GM10266 (cell line): ENCODE results near the gene TRPM3.

ENCODE experiments used
- DNase-seq: peaks from one replicate; pipeline ENCODE4 v3.0.0; 2012; ENCODE audit errors: extremely low spot score
- CTCF ChIP-seq: IDR thresholded peaks from 2 replicates; pipeline ENCODE4 v1.5.1; 2012; ENCODE audit warnings: mild to moderate bottlenecking, low read depth; ENCODE audit not compliant: control insufficient read depth, insufficient read depth; ENCODE audit errors: missing control alignments

Gene TRPM3

DNA sequence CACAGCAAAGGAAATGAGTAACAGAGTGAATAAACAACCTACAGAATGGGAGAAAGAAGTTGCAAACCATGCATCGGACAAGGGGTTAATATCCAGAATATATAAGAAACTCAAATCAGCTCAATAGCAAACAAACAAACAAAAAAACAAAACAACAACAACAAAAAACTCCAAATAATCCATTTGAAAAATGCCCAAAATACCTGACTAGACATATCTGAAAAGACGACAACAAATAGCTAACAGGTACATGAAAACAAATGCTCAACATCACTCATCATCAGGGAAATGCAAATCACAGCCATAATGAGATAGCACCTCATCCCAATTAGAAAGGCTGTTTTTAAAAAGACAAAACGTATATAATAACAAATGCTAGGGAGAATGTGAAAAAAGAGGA, 111.2 kb downstream of the TRPM3 start:
- TF ChIP-seq CTCF: no peak
- no peak for DNase-seq

DNA sequence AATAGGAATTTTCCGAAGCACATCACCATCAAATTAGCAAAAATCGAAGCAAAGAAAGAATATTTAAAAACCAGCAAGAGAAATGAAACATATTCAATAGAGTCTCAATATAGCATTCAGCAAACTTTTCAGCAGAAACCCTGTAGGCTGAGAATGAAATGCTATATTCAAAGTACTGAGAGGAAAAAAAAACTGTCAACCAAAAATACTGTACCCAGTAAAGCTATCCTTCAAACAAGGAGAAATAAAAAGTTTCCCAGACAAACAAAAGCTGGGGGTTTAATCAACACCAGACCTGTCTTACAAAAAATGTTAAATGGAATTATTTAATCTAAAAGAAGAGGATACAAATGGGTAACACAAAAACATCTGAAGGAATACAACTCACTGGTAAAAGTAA, 116.0 kb downstream of the TRPM3 start:
- DNase-seq: no peak
- TF ChIP-seq CTCF: no peak

GRCh38 chr9:71004196-71004595, 117.2 kb downstream of the TRPM3 start:
- no peak for DNase-seq
- no peak for TF ChIP-seq CTCF

GRCh38 chr9:71003346-71003745, 118.1 kb downstream of the TRPM3 start:
- TF ChIP-seq CTCF: no peak
- DNase-seq: no peak

- DNase-seq: peak; percentile 10
- no peak for TF ChIP-seq CTCF
Measured at GRCh38 chr9:71001780-71002386, 119.5 kb downstream of the TRPM3 start.

DNA sequence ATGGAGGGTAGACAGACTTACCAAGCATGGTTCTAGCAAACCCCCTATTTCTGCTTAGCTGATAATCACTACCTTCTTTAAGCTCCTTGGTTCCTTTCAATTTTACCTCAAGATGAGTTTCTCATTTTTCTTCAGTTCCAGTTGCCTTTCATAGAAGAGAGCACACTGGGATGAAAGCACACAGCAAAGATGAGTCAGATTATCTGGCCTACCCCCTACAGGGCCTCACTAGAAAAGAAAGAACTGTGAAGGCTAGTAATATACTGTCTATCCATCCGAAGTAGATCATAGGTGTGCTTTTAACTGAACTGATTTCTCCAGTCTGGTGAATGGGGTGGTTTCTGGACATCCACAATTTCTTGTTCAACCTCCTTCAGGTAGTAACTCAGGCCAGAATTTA, 122.5 kb downstream of the TRPM3 start:
- no peak for DNase-seq
- TF ChIP-seq CTCF: no peak

GRCh38 chr9:70995511-70995910, 125.9 kb downstream of the TRPM3 start:
- no peak for TF ChIP-seq CTCF
- DNase-seq: no peak
